HG02759 (cell line): ENCODE data around the gene ABCA9.
"Not testable (repeated sequence)": the region's sequence is repeated elsewhere in the genome, so short reads cannot be mapped to it uniquely, and the experiment has no call there.

ENCODE experiments used
- ATAC-seq: cut with Tn5 transposase; IDR thresholded peaks from one replicate; pipeline ENCODE4 v1.9.1; 2021; ENCODE audit warnings: mild to moderate bottlenecking, moderate library complexity; ENCODE audit not compliant: unreplicated experiment

The ABCA9 gene

GRCh38 chr17:69042308-69042707, 18.4 kb downstream of the ABCA9 start:
- no peak for ATAC-seq

- no peak for ATAC-seq
Observed at GRCh38 chr17:69031839-69032238, 28.9 kb downstream of the ABCA9 start.

GRCh38 chr17:69030169-69030568, 30.6 kb downstream of the ABCA9 start:
- no peak for ATAC-seq

DNA sequence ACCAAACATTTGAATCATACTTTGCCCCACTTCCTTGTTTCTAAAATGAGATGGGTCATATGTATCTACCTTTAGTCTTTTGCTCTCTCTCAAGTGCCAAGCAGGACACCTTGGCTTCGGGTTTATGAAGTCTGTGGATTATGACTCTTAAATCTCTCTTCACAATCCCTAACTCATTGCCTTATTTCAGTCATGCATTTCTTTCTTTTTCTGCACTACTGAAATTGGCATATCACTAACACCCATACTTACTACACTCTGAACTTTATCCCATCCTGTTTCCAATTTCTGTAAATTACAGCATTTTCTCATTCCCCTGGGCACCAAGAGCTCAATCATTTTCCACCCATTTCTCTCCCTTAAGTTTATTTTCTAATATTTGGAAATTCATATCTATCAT, 42.0 kb downstream of the ABCA9 start:
- no peak for ATAC-seq

- no peak for ATAC-seq
Observed at GRCh38 chr17:69018022-69018615, 42.6 kb downstream of the ABCA9 start.

DNA sequence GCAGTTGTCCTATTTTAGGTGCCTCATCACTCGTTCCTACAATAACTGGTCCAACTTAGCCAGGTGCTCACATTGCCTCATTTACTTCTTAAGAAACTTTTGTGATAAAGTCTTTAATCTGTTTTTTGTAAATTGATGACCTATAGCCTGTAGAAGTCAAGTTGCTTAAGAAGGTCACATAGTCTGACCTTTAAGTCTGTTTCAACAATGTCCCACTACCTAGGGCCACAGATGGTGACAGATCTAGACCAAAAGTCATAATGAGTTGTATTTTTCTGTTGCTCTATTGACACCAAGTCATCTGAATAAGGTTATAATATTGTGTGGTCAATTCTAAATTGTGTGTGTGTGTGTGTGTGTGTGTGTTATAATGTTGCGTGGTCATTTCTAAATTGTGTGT, 45.1 kb downstream of the ABCA9 start:
- ATAC-seq: no peak

DNA sequence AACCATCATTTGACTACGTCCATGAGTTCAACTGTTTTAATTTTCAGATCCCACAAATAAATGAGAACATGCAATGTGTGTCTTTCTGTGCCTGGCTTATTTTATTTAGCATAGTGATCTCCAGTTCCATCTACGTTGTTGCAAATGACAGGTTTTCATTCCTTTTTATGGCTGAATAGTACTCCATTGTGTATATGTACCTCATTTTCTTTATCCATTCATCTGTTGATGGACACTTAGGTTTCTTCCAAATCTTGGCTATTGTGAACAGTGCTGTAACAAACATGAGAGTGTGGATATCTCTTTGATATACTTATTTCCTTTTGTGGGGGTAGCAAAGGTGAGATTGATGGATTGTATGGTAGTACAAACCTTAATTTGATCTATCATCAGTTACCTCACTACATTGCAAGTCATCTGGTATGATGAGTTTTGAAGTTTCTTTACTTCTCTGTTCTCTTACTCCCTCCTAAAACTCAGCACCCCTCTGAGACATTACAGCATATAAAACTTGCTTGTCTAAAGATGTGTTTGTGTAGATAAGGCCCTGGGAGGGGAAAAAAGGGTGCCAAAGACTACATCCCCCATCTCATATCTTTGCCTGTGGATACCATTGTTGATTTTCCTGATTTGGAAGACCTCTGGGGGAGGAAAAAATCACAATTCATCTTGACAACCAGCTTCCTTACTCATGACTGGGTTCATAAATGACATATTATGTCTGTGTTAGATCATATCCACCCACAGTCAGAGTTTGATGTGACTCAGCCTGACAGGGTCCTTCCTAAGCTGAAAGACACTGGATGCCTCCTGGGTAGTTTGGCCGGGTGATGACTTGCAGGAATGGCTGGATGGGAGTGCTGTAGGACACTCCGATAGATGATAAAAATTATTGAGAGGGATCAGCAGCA, 47.6 kb downstream of the ABCA9 start:
- ATAC-seq: no peak

- ATAC-seq: no peak
Observed at GRCh38 chr17:69009930-69010329, 50.8 kb downstream of the ABCA9 start.

DNA sequence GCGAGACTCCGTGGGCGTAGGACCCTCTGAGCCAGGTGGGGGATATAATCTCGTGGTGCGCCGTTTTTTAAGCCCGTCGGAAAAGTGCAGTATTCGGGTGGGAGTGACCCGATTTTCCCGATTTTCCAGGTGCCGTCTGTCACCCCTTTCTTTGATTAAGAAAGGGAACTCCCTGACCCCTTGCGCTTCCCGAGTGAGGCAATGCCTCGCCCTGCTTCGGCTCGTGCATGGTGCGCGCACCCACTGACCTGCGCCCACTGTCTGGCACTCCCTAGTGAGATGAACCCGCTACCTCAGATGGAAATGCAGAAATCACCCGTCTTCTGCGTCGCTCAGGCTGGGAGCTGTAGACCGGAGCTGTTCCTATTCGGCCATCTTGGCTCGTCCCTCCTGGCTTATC, 56.0 kb downstream of the ABCA9 start:
- not testable (repeated sequence) for ATAC-seq

- not testable (repeated sequence) for ATAC-seq
Observed at GRCh38 chr17:68999743-69000142, 61.0 kb downstream of the ABCA9 start.

DNA sequence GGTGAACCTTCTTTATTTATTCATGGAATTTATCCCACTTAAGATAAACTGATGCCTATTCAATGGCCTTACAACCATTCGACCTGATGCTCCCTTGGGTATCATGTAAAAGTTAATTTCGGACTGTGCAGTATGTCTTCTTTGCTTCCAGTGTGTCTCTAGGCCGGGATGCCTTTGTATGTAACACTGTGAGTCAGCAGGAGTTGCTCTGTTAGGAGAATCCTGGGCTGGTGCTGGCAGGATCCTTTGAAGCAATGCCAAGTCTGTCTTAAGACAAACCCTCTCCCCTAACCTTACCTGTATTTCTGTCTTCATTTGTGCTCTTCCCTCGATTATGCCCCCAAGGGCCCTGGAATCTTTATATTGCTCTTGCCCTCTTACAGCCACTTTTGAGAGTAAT, 67.6 kb downstream of the ABCA9 start:
- no peak for ATAC-seq

DNA sequence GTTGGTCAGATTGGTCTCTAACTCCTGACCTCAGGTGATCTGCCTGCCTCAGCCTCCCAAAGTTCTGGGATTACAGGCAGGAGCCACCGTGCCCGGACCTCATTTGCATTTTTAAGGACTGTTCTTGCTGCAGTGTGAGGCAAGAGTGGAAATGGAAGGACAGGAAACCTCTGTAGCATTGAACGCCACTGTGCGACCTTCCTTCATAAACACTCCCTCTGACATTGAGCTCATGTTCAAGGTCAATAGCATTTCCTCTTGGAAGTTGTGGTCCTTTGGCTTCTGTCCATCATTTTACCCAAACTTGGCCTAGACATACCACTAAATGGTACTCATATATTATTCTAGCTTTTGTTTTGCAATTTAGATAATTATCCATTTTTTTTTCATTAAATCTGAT, 72.8 kb downstream of the ABCA9 start:
- ATAC-seq: no peak

DNA sequence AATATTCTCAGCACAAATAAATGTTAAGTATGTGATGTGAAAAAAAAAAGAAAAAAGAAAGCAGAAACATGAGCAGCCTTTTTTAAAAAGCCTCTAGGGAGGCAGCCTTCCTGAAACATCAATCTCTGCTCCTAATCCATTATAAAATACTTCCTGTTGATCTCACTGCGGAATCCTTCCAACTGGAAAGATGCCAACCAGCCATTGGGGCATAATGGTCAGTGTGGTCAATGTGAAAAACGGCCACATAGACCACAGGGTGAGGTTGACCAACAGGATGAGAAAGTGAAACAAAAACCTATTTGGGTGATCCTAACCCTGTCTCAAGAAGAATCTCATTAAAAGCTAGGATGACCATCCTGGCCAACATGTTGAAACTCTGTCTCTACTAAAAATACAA, 79.4 kb downstream of the ABCA9 start:
- ATAC-seq: no peak

DNA sequence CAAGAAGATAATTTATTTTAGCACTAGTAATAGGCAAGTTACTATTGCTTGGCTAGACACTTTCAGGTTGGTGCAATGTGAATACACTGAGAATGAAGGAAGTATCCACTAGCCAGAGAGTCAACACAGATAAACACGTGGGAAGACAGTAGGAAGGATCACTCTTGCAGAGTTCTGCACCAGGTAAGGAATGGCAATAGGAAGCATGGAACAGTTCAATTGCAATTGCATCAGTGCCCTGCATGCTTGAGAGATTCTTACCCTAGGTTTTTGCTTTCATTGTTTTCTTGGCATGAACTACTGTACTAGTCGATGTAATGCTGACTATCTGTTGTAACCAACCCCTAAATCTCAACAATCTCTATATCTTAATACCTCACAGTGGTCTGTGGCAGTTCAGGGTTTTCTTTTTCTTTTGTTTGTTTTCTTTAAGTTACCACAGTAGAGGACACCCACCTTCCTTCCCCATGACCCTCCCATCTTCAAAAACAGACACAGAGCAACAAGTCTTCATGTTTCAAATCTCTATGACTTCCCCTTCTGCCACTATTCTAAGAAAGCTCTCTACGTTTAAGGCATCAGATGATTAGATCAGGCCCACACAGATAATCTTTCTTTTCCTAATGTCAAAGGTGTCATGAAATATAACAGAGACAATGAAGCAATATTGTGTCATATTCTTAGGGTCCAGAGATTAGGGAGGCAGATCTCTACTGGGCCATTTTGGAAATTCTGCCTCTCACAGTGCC, 87.5 kb downstream of the ABCA9 start:
- no peak for ATAC-seq

DNA sequence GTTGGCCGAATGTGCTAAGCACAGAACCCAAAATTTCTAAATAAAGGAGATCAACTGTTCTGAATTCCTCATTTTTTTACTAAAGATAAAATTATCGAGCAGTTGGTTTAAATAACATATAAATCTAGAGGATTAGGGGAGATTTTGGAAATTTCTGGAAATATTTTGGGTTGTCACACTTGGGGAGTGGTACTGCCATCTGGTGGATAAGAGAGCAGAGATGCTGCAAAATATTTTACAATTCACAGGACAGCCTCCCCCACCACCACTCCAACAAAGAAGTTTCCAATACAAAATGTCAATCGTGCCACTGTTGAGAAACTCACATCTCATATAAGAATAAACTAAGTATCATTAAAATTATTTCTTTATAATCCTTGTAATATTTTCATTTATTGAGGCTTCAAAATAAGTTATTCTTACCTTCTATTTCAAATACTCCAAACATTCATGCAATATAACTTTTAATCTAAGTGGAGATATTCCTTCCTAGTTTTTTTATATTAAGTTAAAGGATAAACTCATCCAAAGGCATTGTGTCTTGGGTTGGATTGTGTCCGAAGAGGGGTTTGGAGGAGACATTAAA, 88.5 kb downstream of the ABCA9 start:
- ATAC-seq: no peak

- ATAC-seq: no peak
Observed at GRCh38 chr17:68969101-68969500, 91.6 kb downstream of the ABCA9 start.

DNA sequence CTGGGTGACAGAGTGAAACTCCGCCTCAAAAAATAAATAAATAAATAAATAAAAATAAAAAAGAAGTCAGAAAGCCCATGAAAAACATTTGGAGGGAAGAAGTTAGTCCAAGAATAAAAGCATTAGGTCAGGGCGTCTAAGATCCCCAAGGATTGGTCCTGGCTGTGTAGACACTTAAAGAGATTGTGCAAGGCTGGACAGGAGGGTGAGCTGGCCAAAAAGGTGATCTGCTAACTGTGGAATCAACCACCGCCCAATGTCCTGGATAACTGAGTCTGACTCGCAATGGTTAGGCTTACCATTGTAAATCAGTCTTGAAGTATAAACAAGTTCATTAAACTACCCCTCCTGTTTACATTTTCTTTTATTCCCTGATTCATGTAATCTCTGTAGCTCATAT, 96.8 kb downstream of the ABCA9 start:
- no peak for ATAC-seq

DNA sequence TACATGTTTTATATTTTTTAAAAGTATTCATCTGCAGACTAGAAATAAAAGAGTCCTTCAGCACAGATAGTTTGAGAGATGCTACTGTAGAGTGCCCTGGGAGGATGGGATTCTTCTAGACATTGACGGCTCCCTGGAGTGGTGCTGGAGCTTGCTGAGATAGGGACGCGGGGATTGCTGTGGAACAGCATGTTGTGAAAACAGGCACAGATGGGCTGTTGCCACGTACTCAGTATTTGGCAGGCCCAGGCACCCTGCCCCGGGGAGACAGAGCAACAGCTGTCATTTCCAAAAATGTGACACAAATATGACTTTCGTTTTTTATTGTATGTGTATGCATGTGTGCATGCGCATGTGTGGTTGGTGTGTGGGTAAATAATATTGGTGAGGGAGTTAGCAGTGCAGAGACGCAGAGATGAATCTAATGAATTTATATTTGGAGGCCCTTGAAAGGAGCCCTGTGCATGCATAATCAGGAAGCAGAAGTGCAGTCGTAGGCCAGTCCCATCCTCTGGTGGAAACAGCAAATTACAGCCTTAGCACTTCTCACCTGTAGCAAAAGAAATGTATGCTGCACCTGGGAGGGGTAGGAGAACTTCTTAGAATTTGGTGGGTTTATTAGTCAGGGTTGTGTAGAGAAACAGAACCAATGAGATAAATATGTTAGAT, 99.4 kb downstream of the ABCA9 start:
- ATAC-seq: no peak

GRCh38 chr17:68959117-68959516, 101.6 kb downstream of the ABCA9 start:
- ATAC-seq: not testable (repeated sequence)

DNA sequence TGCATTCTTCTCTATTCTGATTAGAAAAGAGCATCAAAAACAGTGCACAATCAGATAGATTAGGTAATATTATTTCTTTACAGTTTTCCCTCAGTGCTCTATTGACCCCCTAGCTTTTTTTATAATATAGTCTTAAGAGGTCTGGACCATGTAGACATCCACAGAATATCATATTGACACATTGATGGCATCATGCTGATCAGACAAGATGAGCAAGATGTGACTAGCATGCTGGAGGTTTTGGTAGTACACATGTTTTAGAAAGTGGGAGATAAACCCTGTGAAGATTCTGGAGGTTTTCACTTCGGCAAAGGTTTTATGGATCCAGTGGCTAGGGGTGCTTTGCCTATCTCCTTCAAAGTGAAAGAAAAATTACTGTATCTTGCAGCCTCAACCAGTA, 102.8 kb downstream of the ABCA9 start:
- ATAC-seq: no peak
